ENCODE data around the gene TSKS. TPM values are rescaled to one million over a fixed set of nuclear protein-coding genes. Genes with fewer than 3 reads are reported as not detected.
"Not testable (repeated sequence)": the region's sequence is repeated elsewhere in the genome, so short reads cannot be mapped to it uniquely, and the experiment has no call there.

The TSKS gene
- total and polyA plus RNA-seq, 2 of the 13 experiments (the other 11 are each of a cell fraction or from before 2014, with no cell fraction given) = 0.03 TPM; not detected in 1

- H4K20me1 ChIP-seq (ENCODE audit: insufficient read depth, low read length) = no peaks in the 10 kb centered on the region
- 0 out of 5 replicates have a peak, but pooled peaks cover 0 to 1% of the 10 kb centered on the region in 2 experiments for H3K27me3 ChIP-seq (ENCODE audit: control insufficient read depth in 1 of 2, insufficient read depth in 2 of 2, low read length in 2 of 2)
- no peak overlapping the region for H3K27ac ChIP-seq (ENCODE audit: extremely low read length, insufficient read depth, low read length)
- no peaks in the 10 kb centered on the region for H3K4me1 ChIP-seq (ENCODE audit: insufficient read depth, low read length)
- TF ChIP-seq ZNF34 (CRISPR knock-in tag; IDR thresholded peaks at IDR 0.05; ENCODE audit: borderline replicate concordance) (no peak), NR2F1 (CRISPR knock-in tag; IDR thresholded peaks at IDR 0.05) (no peak), HMGXB4 (CRISPR knock-in tag; IDR thresholded peaks at IDR 0.05; ENCODE audit: borderline replicate concordance in 1 of 2, low read depth in 1 of 2) (no peak), TCF7 (IDR thresholded peaks at IDR 0.05; ENCODE audit: low read depth) (no peak), ZNF329 (CRISPR knock-in tag; IDR thresholded peaks at IDR 0.05; ENCODE audit: low read depth) (no peak), ZBTB8A (CRISPR knock-in tag; IDR thresholded peaks at IDR 0.05; ENCODE audit: borderline replicate concordance, low read depth) (no peak), SP140L (CRISPR knock-in tag; IDR thresholded peaks at IDR 0.05; ENCODE audit: borderline replicate concordance) (no peak), SMYD3 (CRISPR knock-in tag; IDR thresholded peaks at IDR 0.05) (no peak), NFE2 (CRISPR knock-in tag; IDR thresholded peaks at IDR 0.05) (no peak), ATRX (CRISPR knock-in tag; IDR thresholded peaks at IDR 0.05; ENCODE audit: borderline replicate concordance) (no peak)
- no peaks in the 10 kb centered on the region for H3K79me2 ChIP-seq (ENCODE audit: insufficient read depth, low read length)
- BruUV-seq (replicated peaks) = no TSS peak
- no peak for FAIRE-seq
- WGBS (ENCODE audit: low lambda C conversion rate) = 66% methylated on average over 23 of the region's 23 CpGs
- no peak for DNase-seq (ENCODE audit: low spot score)
- H3K36me3 ChIP-seq (replicated peaks in 1 of 2; ENCODE audit: control insufficient read depth in 1 of 2, insufficient read depth in 2 of 2, low read length in 2 of 2) = no peaks in the 10 kb centered on the region
- ChIA-PET CTCF (ENCODE audit: low intra/inter-chr PET ratio, low total read pairs) (no interaction called here), POLR2A (no interaction called here)
- no peaks in the 10 kb centered on the region for H3K9me3 ChIP-seq (ENCODE audit: low read length)
- intact Hi-C loops (cut with micrococcal nuclease; ENCODE audit: unreplicated experiment) (no loop called here), in situ Hi-C loops (cut with HindIII; ENCODE audit: extremely low pct_ligation_motif_present, low pct_unique_long_range_greater_than_20kb) (no loop called here)
- no peak overlapping the region for H3K4me2 ChIP-seq (ENCODE audit: low read depth, low read length)
- no peak overlapping the region for H3K4me3 ChIP-seq (replicated peaks in 1 of 3; ENCODE audit: insufficient read depth in 1 of 3, low read depth in 2 of 3, low read length in 3 of 3)
- H2AFZ ChIP-seq (ENCODE audit: low read length) = no peak overlapping the region
- no peak for ATAC-seq
- no peak overlapping the region for H3K9ac ChIP-seq (ENCODE audit: insufficient read depth, low read depth, low read length)
These were observed 35.7 kb downstream of the TSKS start for GRCh38 chr19:49727217-49728030.

- POLR2A ChIA-PET; H3K27me3 ChIP-seq (ENCODE audit: control insufficient read depth in 1 of 2, insufficient read depth in 2 of 2, low read length in 2 of 2); DNase-seq (ENCODE audit: low spot score); FAIRE-seq; H3K79me2 ChIP-seq (ENCODE audit: insufficient read depth, low read length); H3K4me2 ChIP-seq (ENCODE audit: low read depth, low read length); BruUV-seq (replicated peaks); H3K4me3 ChIP-seq (replicated peaks in 1 of 3; ENCODE audit: insufficient read depth in 1 of 3, low read depth in 2 of 3, low read length in 3 of 3); H3K27ac ChIP-seq (ENCODE audit: extremely low read length, insufficient read depth, low read length); CTCF ChIA-PET (ENCODE audit: low intra/inter-chr PET ratio, low total read pairs); H2AFZ ChIP-seq (ENCODE audit: low read length); in situ Hi-C loops (cut with HindIII; ENCODE audit: extremely low pct_ligation_motif_present, low pct_unique_long_range_greater_than_20kb); ATAC-seq; H3K36me3 ChIP-seq (replicated peaks in 1 of 2; ENCODE audit: control insufficient read depth in 1 of 2, insufficient read depth in 2 of 2, low read length in 2 of 2); H3K9me3 ChIP-seq (ENCODE audit: low read length); intact Hi-C loops (cut with micrococcal nuclease; ENCODE audit: unreplicated experiment); H3K4me1 ChIP-seq (ENCODE audit: insufficient read depth, low read length); H4K20me1 ChIP-seq (ENCODE audit: insufficient read depth, low read length); H3K9ac ChIP-seq (ENCODE audit: insufficient read depth, low read depth, low read length): not testable (repeated sequence)
- WGBS (ENCODE audit: low lambda C conversion rate) = 87% methylated on average over 22 of the region's 22 CpGs
These were observed 43.7 kb downstream of the TSKS start for GRCh38 chr19:49719420-49719819.
